GM23338 (cell line): ENCODE measurements around the gene PSMA1. TPM values are rescaled to one million over a fixed set of nuclear protein-coding genes. Genes with fewer than 3 reads are reported as not detected.

ENCODE experiments used
- ATAC-seq: fragments of 200-7000 bp; cut with Tn5 transposase; 3 replicates; pipeline ENCODE4 v1.9.1; 2020
- DNase-seq: peaks from one replicate; pipeline ENCODE4 v3.0.0-alpha.2; 2015; ENCODE audit warnings: low spot score
- H2AFZ ChIP-seq: fragments of 200-600 bp; sonication (generic); 2 replicates; pipeline ENCODE4 v1.8.0; 2016; ENCODE audit warnings: antibody characterized with exemption, mild to moderate bottlenecking, moderate library complexity
- H3F3A ChIP-seq: fragments of 200-600 bp; sonication (generic); replicated peaks from 2 replicates; pipeline ENCODE4 v1.8.0; 2017; ENCODE audit warnings: antibody characterized with exemption, mixed run types, low read depth
- H3K27ac ChIP-seq: fragments of 200-600 bp; sonication (generic); 2 replicates; pipeline ENCODE4 v1.6.1; 2016; ENCODE audit warnings: low read depth
- H3K27me3 ChIP-seq: fragments of 200-600 bp; sonication (generic); 2 replicates; pipeline ENCODE4 v1.8.0; 2016; ENCODE audit warnings: mild to moderate bottlenecking, mixed run types, moderate library complexity; ENCODE audit not compliant: insufficient read depth
- H3K36me3 ChIP-seq: fragments of 200-600 bp; sonication (generic); 2 replicates; pipeline ENCODE4 v1.8.0; 2016; ENCODE audit warnings: mild to moderate bottlenecking; ENCODE audit not compliant: insufficient read depth
- H3K4me1 ChIP-seq: fragments of 200-600 bp; sonication (generic); 2 replicates; pipeline ENCODE4 v1.8.0; 2016; ENCODE audit warnings: mild to moderate bottlenecking, moderate library complexity; ENCODE audit not compliant: insufficient read depth
- H3K4me2 ChIP-seq: fragments of 200-600 bp; sonication (generic); 2 replicates; pipeline ENCODE4 v1.7.1; 2017; ENCODE audit warnings: mixed run types
- H3K4me3 ChIP-seq: fragments of 200-600 bp; sonication (generic); 2 replicates; pipeline ENCODE4 v1.6.1; 2016; ENCODE audit warnings: mixed run types
- H3K79me2 ChIP-seq: fragments of 200-600 bp; sonication (generic); replicated peaks from 2 replicates; pipeline ENCODE4 v1.8.0; 2017; ENCODE audit warnings: mild to moderate bottlenecking; ENCODE audit not compliant: insufficient read depth
- H3K9me2 ChIP-seq: fragments of 200-600 bp; sonication (generic); 2 replicates; pipeline ENCODE4 v1.8.0; 2017; ENCODE audit not compliant: insufficient read depth
- H4K20me1 ChIP-seq: fragments of 200-600 bp; sonication (generic); replicated peaks from 2 replicates; pipeline ENCODE4 v1.8.0; 2017; ENCODE audit warnings: mild to moderate bottlenecking; ENCODE audit not compliant: insufficient read depth
- H3K27ac Mint-ChIP-seq: 2 replicates; pipeline ENCODE4 v1.8.0; 2020; ENCODE audit warnings: inconsistent platforms, mild to moderate bottlenecking, moderate library complexity, mixed read lengths
- H3K27me3 Mint-ChIP-seq: 3 replicates; pipeline ENCODE4 v1.8.0; 2022; ENCODE audit warnings: low read depth, mild to moderate bottlenecking, moderate library complexity, mixed read lengths, inconsistent platforms; ENCODE audit not compliant: insufficient read depth, poor library complexity
- H3K36me3 Mint-ChIP-seq: 3 replicates; pipeline ENCODE4 v1.8.0; 2021; ENCODE audit warnings: low read depth, mild to moderate bottlenecking, inconsistent platforms, moderate library complexity, mixed read lengths
- H3K4me1 Mint-ChIP-seq: 3 replicates; pipeline ENCODE4 v1.8.0; 2020; ENCODE audit warnings: mild to moderate bottlenecking, inconsistent platforms, mixed read lengths
- H3K4me3 Mint-ChIP-seq: 3 replicates; pipeline ENCODE4 v1.8.0; 2021; ENCODE audit warnings: moderate library complexity, mild to moderate bottlenecking, inconsistent platforms, mixed read lengths
- H3K9me3 Mint-ChIP-seq: 3 replicates; pipeline ENCODE4 v1.8.0; 2020; ENCODE audit warnings: moderate library complexity, mild to moderate bottlenecking, inconsistent platforms, mixed read lengths
- CREB1 ChIP-seq: fragments of 250-450 bp; sonication (Bioruptor Pico); IDR thresholded peaks from 2 replicates; pipeline ENCODE4 v1.5.0; 2020; ENCODE audit warnings: low read depth, mild to moderate bottlenecking, moderate library complexity
- CTCF ChIP-seq, 2 experiments: fragments of 200-600 bp in 1 of 2; sonication (generic) in 1 of 2; conservative IDR thresholded peaks; 2 replicates each; pipeline versions ENCODE4 v1.5.1 to v1.6.1; 2016 to 2017; ENCODE audit warnings: antibody characterized with exemption in 2 of 2, low read depth in 2 of 2, mild to moderate bottlenecking in 2 of 2, moderate library complexity in 1 of 2
- EZH2 ChIP-seq: fragments of 200-600 bp; sonication (generic); IDR thresholded peaks from one replicate; pipeline ENCODE4 v1.8.0; 2017; ENCODE audit warnings: antibody characterized with exemption, mild to moderate bottlenecking, low read depth; ENCODE audit not compliant: unreplicated experiment
- EZH2phosphoT487 ChIP-seq: fragments of 200-600 bp; sonication (generic); IDR thresholded peaks from one replicate; pipeline ENCODE4 v1.8.1; 2018; ENCODE audit warnings: antibody characterized with exemption; ENCODE audit not compliant: unreplicated experiment
- JUNB ChIP-seq: IDR thresholded peaks from one replicate; pipeline ENCODE4 v1.6.1; 2016; ENCODE audit warnings: antibody characterized with exemption; ENCODE audit not compliant: unreplicated experiment
- NANOG ChIP-seq: IDR thresholded peaks from 2 replicates; pipeline ENCODE4 v1.6.1; 2016; ENCODE audit warnings: antibody characterized with exemption, borderline replicate concordance
- POLR2AphosphoS5 ChIP-seq: IDR thresholded peaks from 2 replicates; pipeline ENCODE4 v1.6.1; 2016; ENCODE audit warnings: antibody characterized with exemption, low read depth
- REST ChIP-seq: IDR thresholded peaks from one replicate; pipeline ENCODE4 v1.6.1; 2018; ENCODE audit warnings: antibody characterized with exemption; ENCODE audit not compliant: unreplicated experiment
- STAT1 ChIP-seq: IDR thresholded peaks from one replicate; pipeline ENCODE4 v1.6.1; 2016; ENCODE audit warnings: antibody characterized with exemption; ENCODE audit not compliant: unreplicated experiment
- ZNF114 ChIP-seq: fragments of 250-450 bp; sonication (Bioruptor Pico); IDR thresholded peaks from 2 replicates; pipeline ENCODE4 v1.5.0; 2020; ENCODE audit warnings: mild to moderate bottlenecking, moderate library complexity
- ZNF331 ChIP-seq: fragments of 250-450 bp; sonication (Bioruptor Pico); IDR thresholded peaks from 2 replicates; pipeline ENCODE4 v1.5.0; 2020; ENCODE audit warnings: low read depth, mild to moderate bottlenecking, moderate library complexity
- polyA plus RNA-seq: library from polyadenylated mRNA; unstranded; fragments of >200 nt; fragmentation: Nextera tagmentation; extraction: Ambion mirVana; gene quantifications from 2 replicates; pipeline ENCODE4 v1.2.1, GENCODE V29; 2016
- total RNA-seq: library from RNA; depleted of rRNA; stranded (reverse); fragments of >200 nt; shearing (Covaris generic); gene quantifications from 2 replicates; pipeline ENCODE4 v1.2.3, GENCODE V29; 2014
- TF ChIP-seq, protein P1 (sequence below): IDR thresholded peaks from 2 replicates; pipeline ENCODE4 v1.6.1; 2016; ENCODE audit warnings: antibody characterized with exemption
- TF ChIP-seq, protein P2 (sequence below): fragments of 250-450 bp; sonication (Bioruptor Pico); IDR thresholded peaks from 2 replicates; pipeline ENCODE4 v1.5.0; 2020; ENCODE audit warnings: mild to moderate bottlenecking, moderate library complexity

Gene PSMA1
- total and polyA plus RNA-seq, 2 experiments from 2014 or later, result 169 to 338 TPM

DNA sequence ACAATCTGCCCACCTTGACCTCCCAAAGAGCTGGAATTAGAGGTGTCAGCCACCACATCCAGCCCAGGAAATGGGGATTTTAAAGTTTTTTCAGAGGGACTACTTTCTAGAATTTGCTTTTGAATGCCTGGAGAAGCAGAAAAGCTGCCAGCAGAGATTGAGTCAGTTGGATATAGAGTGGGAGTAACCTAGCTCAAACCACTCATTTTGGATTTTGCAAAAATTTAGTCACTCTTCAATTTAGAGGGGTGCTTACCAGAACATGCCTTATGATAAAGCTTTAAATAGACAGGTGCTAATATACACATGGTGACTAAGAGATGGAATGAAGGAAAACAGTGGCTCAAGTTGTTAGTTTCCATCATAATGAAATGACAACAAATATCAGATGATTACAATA is 26.5 kb upstream of the PSMA1 start:
- no peak overlapping the region for H3K27ac Mint-ChIP-seq
- no peak for ATAC-seq
- Histone ChIP-seq H3K9me2 (no peaks in the 10 kb centered on the region), H4K20me1 (no peaks in the 10 kb centered on the region), H3K79me2 (no peaks in the 10 kb centered on the region), H3K27me3 (no peaks in the 10 kb centered on the region), H2AFZ (no peak overlapping the region), H3K4me1 (peaks cover 11% of the 10 kb centered on the region), H3F3A (no peaks in the 10 kb centered on the region), H3K36me3 (no peaks in the 10 kb centered on the region), H3K4me2 (no peak overlapping the region), H3K27ac (no peak overlapping the region), H3K4me3 (no peak overlapping the region)
- H3K36me3 Mint-ChIP-seq, result no peaks in the 10 kb centered on the region
- H3K9me3 Mint-ChIP-seq, result no peaks in the 10 kb centered on the region
- H3K27me3 Mint-ChIP-seq, result no peaks in the 10 kb centered on the region
- H3K4me1 Mint-ChIP-seq, result peaks cover 7% of the 10 kb centered on the region; the same call in 2 of the 3 replicates
- DNase-seq, result no peak
- H3K4me3 Mint-ChIP-seq, result no peak overlapping the region
- TF ChIP-seq ZNF114, result no peak
- no peak for TF ChIP-seq EZH2phosphoT487
- TF ChIP-seq CTCF (conservative IDR thresholded peaks at IDR 0.05; ENCODE audit: low read depth in 2 of 2), result no peak
- no peak for TF ChIP-seq REST
- no peak for TF ChIP-seq CREB1 (CRISPR knock-in tag)
- TF ChIP-seq POLR2AphosphoS5, result no peak
- TF ChIP-seq, protein P1, sequence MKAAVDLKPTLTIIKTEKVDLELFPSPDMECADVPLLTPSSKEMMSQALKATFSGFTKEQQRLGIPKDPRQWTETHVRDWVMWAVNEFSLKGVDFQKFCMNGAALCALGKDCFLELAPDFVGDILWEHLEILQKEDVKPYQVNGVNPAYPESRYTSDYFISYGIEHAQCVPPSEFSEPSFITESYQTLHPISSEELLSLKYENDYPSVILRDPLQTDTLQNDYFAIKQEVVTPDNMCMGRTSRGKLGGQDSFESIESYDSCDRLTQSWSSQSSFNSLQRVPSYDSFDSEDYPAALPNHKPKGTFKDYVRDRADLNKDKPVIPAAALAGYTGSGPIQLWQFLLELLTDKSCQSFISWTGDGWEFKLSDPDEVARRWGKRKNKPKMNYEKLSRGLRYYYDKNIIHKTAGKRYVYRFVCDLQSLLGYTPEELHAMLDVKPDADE, result no peak
- no peak for TF ChIP-seq EZH2
- TF ChIP-seq JUNB, result no peak
- TF ChIP-seq NANOG, result no peak
- TF ChIP-seq, protein P2, sequence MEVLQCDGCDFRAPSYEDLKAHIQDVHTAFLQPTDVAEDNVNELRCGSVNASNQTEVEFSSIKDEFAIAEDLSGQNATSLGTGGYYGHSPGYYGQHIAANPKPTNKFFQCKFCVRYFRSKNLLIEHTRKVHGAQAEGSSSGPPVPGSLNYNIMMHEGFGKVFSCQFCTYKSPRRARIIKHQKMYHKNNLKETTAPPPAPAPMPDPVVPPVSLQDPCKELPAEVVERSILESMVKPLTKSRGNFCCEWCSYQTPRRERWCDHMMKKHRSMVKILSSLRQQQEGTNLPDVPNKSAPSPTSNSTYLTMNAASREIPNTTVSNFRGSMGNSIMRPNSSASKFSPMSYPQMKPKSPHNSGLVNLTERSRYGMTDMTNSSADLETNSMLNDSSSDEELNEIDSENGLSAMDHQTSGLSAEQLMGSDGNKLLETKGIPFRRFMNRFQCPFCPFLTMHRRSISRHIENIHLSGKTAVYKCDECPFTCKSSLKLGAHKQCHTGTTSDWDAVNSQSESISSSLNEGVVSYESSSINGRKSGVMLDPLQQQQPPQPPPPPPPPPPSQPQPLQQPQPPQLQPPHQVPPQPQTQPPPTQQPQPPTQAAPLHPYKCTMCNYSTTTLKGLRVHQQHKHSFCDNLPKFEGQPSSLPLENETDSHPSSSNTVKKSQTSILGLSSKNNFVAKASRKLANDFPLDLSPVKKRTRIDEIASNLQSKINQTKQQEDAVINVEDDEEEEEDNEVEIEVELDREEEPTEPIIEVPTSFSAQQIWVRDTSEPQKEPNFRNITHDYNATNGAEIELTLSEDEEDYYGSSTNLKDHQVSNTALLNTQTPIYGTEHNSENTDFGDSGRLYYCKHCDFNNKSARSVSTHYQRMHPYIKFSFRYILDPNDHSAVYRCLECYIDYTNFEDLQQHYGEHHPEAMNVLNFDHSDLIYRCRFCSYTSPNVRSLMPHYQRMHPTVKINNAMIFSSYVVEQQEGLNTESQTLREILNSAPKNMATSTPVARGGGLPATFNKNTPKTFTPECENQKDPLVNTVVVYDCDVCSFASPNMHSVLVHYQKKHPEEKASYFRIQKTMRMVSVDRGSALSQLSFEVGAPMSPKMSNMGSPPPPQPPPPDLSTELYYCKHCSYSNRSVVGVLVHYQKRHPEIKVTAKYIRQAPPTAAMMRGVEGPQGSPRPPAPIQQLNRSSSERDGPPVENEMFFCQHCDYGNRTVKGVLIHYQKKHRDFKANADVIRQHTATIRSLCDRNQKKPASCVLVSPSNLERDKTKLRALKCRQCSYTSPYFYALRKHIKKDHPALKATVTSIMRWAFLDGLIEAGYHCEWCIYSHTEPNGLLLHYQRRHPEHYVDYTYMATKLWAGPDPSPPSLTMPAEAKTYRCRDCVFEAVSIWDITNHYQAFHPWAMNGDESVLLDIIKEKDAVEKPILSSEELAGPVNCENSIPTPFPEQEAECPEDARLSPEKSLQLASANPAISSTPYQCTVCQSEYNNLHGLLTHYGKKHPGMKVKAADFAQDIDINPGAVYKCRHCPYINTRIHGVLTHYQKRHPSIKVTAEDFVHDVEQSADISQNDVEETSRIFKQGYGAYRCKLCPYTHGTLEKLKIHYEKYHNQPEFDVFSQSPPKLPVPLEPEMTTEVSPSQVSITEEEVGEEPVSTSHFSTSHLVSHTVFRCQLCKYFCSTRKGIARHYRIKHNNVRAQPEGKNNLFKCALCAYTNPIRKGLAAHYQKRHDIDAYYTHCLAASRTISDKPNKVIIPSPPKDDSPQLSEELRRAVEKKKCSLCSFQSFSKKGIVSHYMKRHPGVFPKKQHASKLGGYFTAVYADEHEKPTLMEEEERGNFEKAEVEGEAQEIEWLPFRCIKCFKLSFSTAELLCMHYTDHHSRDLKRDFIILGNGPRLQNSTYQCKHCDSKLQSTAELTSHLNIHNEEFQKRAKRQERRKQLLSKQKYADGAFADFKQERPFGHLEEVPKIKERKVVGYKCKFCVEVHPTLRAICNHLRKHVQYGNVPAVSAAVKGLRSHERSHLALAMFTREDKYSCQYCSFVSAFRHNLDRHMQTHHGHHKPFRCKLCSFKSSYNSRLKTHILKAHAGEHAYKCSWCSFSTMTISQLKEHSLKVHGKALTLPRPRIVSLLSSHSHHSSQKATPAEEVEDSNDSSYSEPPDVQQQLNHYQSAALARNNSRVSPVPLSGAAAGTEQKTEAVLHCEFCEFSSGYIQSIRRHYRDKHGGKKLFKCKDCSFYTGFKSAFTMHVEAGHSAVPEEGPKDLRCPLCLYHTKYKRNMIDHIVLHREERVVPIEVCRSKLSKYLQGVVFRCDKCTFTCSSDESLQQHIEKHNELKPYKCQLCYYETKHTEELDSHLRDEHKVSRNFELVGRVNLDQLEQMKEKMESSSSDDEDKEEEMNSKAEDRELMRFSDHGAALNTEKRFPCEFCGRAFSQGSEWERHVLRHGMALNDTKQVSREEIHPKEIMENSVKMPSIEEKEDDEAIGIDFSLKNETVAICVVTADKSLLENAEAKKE, result no peak
- TF ChIP-seq ZNF331 (CRISPR knock-in tag), result no peak
- no peak for TF ChIP-seq STAT1
